IMR-90 (cell line): ENCODE results near the gene BCL11A.

Experiments
- CHD1 ChIP-seq: IDR thresholded peaks from 2 replicates; pipeline ENCODE4 v1.6.1; 2012; ENCODE audit warnings: low read depth, low read length, improper control_type of control experiment
- CTCF ChIP-seq: conservative IDR thresholded peaks from 2 replicates; pipeline ENCODE4 v1.5.1; 2012; ENCODE audit warnings: mild to moderate bottlenecking, low read depth, low read length, improper control_type of control experiment
- MAZ ChIP-seq: IDR thresholded peaks from 2 replicates; pipeline ENCODE4 v1.6.1; 2012; ENCODE audit warnings: low read depth, mild to moderate bottlenecking, low read length, improper control_type of control experiment, moderate library complexity, borderline replicate concordance
- POLR2A ChIP-seq: IDR thresholded peaks from 2 replicates; pipeline ENCODE4 v1.6.1; 2012; ENCODE audit warnings: mild to moderate bottlenecking, low read depth, low read length
- RAD21 ChIP-seq: IDR thresholded peaks from 2 replicates; pipeline ENCODE4 v1.6.1; 2012; ENCODE audit warnings: low read length, improper control_type of control experiment
- TF ChIP-seq, protein P1 (sequence below): fragments of 150-350 bp; IDR thresholded peaks from 2 replicates; pipeline ENCODE4 v1.6.1; 2017; ENCODE audit warnings: mild to moderate bottlenecking, antibody characterized with exemption, low read length, low read depth
- TF ChIP-seq, protein P2 (sequence below): fragments of 150-350 bp; IDR thresholded peaks from 2 replicates; pipeline ENCODE4 v1.6.1; 2016; ENCODE audit warnings: low read depth, mild to moderate bottlenecking, low read length, moderate library complexity, borderline replicate concordance

DNA sequence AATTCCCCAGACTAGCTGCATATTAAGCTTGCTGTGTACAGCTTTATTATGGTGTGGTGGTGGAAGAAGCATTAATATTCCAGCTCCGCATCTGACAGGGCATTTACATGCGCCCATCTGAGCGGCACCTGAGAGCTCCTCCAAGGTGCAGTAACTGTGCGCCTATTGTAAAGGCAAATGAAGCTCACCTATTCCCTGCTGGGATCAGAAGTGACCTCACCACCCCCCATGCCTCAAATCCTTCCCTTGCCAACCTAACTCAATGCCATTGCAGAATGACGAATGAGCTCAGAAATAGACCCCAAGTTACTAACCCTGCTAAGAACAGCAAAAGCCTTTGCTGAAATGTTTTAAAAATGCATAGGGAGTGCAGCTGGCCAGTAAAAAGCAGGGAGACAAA, 14.3 kb downstream of the BCL11A start:
- TF ChIP-seq CTCF, result no peak
- no peak for TF ChIP-seq RAD21
- no peak for TF ChIP-seq POLR2A
- TF ChIP-seq CHD1, result no peak
- TF ChIP-seq, protein P1, sequence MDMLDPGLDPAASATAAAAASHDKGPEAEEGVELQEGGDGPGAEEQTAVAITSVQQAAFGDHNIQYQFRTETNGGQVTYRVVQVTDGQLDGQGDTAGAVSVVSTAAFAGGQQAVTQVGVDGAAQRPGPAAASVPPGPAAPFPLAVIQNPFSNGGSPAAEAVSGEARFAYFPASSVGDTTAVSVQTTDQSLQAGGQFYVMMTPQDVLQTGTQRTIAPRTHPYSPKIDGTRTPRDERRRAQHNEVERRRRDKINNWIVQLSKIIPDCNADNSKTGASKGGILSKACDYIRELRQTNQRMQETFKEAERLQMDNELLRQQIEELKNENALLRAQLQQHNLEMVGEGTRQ, result no peak
- TF ChIP-seq MAZ, result no peak
- TF ChIP-seq, protein P2, sequence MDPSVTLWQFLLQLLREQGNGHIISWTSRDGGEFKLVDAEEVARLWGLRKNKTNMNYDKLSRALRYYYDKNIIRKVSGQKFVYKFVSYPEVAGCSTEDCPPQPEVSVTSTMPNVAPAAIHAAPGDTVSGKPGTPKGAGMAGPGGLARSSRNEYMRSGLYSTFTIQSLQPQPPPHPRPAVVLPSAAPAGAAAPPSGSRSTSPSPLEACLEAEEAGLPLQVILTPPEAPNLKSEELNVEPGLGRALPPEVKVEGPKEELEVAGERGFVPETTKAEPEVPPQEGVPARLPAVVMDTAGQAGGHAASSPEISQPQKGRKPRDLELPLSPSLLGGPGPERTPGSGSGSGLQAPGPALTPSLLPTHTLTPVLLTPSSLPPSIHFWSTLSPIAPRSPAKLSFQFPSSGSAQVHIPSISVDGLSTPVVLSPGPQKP, result no peak
